ENCODE data around the gene RPS8.
"Not testable (repeated sequence)": the region's sequence is repeated elsewhere in the genome, so short reads cannot be mapped to it uniquely, and the experiment has no call there.

RPS8 gene

DNA sequence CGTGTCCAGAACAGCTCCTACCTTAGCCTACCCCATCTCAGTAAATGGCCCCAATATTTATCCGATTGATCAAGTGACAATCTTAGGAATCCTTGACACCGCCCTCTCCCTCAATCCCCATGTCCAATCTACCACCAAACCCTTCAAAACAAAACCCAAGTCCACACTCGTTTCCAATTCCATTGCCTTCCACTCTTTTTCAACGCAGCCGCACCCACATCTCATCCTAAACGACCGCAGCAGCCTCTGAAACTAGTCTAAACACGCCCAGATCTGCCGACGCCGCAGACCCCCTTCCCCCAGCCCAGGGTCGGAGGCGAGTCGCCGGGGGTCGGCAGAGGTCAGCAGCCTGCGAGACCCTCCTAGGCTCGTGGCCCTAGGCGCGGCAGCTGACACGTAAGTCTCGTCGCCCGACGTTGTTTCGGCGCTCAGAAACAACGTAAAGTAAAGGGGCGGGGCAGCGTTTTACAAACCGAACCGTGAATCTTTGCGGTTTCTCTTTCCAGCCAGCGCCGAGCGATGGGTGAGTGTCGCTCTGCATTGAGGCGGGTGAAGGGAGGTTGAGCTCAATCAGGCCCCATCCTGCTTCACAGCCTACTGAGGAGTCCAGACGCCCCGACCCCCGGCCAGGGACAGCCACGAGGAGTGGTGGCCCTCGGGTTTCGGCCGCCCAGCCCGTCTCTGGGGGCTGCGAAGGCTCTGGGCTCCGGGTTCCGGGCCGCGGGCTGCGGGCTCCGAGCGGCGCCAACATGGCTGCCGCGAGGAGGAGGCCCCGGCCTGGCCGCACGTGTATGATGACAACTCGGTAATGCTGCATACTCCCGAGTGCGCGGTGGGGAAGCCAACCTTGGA lies at the start of gene RPS8:
RPS8 (plus strand) TSS at position 463 of the 852 bp plus-strand sequence; CDS start at position 520, 57 bp downstream.
- DNase-seq (ENCODE audit: low spot score): peak; percentile 85

DNA sequence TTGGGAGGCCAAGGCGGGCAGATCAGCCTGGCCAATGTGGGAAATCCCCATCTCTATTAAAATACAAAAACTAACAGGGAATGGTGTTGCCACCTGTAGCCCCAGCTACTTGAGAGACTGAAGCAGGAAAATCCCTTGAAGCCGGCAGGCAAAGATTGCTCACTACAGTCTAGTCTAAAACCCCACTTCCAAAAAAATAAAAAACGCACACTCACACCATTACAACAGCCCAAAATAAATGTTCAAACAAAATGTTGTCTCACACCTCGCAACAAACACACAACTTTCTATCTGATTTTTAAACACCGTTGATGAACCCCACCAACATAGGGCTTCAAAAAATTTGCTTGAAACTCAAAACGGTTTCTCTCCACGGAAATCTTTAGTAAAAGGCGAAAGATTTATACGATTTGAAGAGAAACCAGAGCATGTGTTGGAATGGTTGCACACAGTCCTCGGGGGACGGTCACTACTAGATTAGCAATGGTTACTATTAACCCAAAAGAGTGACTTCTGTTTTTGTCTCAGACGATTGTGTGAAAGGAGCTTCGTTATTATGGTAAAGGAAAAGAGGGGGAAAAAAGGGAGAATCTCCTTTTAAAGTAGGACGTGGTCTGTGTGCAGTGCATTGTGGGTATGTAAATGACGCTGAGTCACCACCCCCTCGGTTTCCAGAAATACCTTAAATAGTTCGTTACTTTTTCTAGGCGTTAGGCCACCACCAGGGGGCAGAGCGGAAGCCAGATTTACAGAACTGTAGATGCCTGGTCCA lies 44.4 kb upstream of the RPS8 start, which contains the start of gene RNU5D-1:
RNU5D-1 (minus strand) TSS at position 430 of the 772 bp plus-strand sequence.
- DNase-seq (ENCODE audit: low spot score): peak; percentile 86

DNA sequence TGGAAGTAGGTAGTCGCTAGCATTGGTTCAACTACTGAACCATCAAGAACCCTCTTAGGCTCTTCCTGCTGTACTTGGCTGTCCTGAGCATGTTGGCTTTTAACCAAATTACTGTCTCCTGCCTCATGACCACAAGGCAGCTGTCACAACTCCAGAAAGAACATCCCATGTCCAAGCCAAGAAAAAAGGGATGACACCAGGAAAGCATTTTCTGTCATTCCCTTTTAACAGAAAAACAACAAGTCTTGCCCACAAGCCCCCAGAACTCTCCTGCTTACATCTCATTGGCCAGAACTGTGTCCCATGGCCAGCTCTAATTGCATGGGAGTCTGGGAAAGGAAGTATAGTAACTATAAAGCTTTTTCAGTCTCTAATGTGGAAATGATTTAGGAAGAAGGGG lies 42.0 kb upstream of the RPS8 start:
- peak; percentile 72 for DNase-seq (ENCODE audit: low spot score)

DNA sequence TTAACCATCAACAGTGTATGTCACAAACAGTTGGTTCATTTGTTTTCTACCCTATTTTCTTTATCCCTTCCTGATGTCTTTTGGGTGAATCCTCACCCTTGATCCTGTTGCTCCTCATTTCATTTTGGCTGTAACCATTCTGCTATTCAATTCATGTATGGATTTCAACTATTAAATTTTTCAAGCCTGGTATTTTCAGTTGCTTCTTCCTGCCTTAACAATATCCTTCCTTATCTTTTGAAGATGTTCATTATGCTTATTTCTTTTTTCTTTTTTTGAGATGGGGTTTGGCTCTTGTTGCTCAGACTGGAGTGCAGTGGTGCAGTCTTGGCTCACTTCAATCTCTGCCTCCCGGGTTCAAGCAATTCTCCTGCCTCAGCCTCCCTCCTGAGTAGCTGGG lies 41.6 kb upstream of the RPS8 start:
- no peak for DNase-seq (ENCODE audit: low spot score)

DNA sequence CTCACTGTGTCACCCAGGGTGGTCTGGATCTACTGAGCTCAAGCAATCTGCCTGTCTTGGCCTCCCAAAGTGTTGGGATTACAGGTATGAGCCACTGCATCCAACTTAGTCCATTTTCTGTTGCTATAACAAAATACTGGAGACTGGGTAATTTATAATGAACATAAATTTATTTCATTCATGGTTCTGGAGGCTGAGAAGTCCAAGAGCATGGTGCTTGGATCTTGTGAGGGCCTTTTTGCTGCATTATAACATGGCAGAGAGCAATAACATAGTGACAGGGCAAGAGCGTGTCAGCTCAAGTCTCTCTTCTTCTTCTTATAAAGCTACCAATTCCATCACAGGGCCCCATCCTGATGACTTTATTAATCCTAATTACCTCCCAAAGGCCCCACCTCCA lies 39.3 kb upstream of the RPS8 start:
- no peak for DNase-seq (ENCODE audit: low spot score)

DNA sequence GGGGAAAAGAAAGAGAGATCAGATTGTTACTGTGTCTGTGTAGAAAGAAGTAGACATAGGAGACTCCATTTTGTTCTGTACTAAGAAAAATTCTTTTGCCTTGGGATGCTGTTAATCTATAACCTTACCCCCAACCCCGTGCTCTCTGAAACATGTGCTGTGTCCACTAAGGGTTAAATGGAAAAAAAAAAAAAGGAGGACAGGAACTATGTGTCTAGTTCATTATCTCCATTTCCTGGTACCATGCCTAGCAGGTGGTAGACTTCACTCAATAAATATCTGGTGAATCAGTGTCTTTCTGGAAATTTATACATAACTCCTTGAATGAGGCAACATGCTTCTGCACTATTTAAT lies 36.4 kb upstream of the RPS8 start:
- not testable (repeated sequence) for DNase-seq (ENCODE audit: low spot score)

DNA sequence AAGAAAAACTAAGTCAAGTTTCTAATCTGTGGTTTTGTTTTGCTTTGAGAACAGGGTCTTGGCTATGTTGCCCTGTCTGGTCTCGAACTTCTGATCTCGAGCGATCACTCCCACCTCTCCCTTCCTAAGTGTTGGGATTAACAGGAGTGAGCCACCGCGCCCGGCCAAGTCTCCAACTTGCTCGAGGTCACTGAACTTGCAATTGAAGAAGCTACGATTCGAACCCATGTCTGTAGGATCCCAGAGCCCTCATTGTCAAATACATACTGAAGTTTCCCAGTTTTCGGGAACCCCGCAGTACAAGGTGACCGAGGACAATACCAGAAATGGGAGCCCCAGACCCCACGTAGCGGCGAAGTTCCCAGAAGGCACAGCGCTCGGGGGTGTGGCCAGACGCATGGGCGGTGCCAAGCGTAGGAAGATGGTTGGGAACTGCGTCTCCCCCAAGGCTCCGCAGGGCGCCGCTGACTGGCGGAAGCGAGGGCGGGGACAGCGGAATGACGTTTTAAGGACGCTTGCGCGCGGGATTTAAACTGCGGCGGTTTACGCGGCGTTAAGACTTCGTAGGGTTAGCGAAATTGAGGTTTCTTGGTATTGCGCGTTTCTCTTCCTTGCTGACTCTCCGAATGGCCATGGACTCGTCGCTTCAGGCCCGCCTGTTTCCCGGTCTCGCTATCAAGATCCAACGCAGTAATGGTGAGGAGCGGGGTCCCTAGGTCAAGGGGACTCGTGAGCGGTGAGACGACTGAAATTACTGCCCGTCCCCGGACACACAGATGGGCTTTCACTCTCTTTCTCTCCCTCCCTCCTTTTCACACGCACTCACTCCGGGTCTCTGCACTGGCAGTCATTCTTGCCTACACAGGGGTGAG lies 35.8 kb upstream of the RPS8 start, which contains the start of gene KIF2C:
KIF2C (plus strand) TSS at position 531 of the 872 bp plus-strand sequence; CDS start at position 627, 96 bp downstream.
- peak; percentile 97 for DNase-seq (ENCODE audit: low spot score)

DNA sequence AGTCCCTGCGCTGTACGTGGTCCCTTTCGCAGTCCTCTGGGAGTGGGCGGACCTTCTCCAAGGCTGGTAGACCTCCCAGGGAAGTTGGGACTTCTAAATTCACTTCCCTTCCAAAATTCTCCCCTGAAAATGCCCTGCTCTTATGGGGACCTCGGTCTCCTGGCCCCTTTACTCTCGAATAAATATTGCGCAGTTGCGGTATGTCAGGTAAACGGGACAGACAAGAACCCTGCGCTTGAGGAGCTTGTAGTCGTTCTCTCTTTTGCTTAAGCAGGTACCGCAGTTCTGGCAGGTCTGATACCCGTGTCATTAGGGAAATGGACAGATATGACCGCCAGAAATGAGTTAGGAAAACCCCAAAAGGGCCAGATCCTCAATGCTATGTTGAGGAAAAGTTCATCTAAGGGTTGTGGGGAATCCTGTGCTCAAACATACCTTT lies 35.1 kb upstream of the RPS8 start:
- DNase-seq (ENCODE audit: low spot score): no peak

DNA sequence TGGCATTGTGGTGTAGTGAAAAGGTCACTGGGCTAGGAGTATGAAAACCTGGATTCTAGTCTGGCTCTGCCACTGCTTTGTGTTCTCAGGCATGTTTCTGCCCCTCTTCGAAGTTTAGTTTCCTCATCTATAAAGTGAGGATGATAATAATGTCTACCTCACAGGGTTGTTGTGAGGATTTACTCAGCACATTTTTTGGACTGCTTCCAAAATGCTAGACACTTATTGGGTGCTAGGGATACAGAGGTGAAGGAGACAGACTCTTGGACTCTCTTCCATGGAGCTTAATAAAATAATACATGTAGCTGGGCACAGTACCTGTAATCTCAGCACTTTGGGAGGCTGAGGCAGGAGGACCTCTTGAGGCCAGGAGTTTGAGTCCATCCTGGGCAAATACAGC lies 32.1 kb upstream of the RPS8 start:
- no peak for DNase-seq (ENCODE audit: low spot score)

DNA sequence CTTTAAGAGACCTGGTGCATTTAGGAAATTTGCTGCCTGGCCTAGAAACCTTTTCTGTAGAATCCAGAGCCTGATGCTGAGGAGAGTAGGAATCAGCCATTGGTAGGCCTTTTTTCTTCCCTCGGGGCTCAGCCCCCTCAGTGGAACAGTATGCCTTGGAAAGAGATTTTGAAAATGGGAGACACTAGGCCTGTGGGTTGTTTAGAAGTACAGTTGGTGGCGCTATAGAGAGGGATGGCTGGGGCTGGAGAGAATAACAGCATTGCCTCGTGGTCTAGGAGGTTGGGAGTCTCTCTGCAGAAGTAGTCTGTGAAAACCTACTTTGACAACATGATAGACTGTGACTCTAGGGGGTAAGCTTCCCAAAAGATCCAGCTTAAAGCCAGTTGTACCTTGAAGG lies 27.5 kb upstream of the RPS8 start:
- no peak for DNase-seq (ENCODE audit: low spot score)

DNA sequence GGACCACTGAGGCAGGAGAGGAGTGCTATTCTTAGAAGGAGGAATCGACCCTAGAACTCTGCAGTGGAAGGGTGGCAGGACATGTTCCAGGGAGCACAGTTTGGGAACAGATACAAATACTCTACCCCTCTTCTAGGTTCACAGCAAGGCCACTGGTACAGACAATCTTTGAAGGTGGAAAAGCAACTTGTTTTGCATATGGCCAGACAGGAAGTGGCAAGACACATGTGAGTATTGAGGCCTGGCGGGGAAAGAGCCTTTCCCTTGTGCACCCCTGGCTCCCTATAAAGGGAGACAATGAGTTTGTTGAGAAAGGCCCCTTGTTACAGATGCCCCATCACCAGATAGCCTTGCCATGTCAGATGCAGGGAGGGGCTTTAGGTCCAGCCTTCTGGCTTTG lies 17.9 kb upstream of the RPS8 start:
- no peak for DNase-seq (ENCODE audit: low spot score)

DNA sequence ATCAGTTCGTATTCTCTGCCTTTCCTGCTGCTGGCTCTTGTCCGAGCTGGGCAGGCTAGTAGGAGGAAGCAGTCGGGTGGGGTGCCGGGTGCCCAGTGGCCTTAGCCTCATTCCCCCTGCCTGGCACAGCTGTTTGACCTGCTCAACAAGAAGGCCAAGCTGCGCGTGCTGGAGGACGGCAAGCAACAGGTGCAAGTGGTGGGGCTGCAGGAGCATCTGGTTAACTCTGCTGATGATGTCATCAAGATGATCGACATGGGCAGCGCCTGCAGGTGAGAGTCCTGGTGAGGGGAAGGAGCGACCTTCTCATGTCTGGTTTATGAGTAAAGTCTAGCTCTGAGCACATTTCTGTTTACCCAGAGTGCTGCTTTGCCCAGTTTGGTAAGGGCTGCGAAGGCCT lies 16.3 kb upstream of the RPS8 start:
- no peak for DNase-seq (ENCODE audit: low spot score)

DNA sequence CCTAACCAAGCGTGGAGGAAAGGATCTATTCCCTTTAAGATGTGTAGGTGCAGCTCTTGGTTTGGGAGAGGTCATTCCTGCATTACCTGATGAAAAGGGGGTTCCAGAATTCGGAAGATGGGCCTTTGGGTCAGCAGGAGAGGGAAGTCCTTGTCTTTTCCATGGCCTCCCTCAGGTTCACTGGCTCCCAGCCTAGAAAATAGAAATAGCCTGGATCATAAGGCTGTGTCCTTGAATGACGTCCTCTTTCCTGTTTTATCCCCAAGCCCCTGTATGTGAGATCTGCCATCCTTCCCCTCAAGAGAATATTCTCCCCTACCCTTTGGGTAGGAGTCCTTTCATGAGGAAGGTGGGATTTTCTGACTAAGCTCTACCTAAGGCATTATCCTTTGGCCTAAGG lies 14.5 kb upstream of the RPS8 start:
- no peak for DNase-seq (ENCODE audit: low spot score)

DNA sequence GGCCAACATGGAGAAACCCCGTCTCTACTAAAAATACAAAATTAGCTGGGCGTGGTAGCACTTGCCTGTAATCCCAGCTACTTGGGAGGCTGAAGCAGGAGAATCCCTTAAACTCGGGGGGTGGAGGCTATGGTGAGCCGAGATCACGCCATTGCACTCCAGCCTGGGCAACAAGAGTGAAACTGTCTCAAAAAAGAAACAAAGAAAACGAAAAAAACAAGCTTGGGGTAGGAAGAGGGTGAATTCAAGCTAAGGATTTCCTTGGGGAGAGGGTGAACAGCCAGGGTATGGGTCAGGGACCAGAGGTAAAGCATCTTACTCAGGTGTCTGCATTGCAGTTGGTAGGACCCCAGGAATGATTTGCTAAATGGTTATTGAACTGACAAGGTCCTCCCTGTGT lies 8.9 kb upstream of the RPS8 start:
- not testable (repeated sequence) for DNase-seq (ENCODE audit: low spot score)

DNA sequence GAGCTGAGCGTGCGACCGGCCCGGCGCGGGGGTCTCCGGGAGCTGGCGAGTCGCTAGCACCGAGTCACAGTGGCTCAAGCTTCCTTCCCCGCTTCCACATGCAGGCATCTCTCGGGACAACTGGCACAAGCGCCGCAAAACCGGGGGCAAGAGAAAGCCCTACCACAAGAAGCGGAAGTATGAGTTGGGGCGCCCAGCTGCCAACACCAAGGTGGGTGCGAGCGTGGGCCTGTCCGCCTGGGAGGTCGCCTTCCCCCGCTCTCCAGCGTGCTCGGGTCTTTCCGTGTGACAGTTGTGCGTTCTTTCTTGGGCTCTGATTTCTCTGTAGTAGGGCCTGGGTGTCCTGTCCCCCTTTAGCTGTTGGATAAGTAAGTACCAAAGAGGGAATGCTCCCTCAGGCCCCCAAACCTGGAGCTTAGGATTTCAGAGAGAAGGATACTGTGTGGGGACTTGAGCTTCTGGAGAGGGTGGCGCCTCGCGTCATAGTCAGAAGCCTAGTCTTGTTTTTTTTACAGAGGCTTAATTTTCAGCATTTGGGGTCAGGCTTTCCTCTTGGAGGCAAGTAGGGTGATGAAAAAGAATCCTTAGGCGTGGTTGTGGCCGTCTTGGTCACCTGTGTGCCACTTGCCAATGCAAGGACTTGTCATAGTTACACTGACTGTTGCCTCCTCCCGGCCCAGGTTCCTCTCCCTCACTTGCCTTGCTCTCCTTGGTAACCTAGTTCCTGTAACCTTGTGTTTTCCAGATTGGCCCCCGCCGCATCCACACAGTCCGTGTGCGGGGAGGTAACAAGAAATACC lies 790 bp downstream of the RPS8 start:
- peak; percentile 34 for DNase-seq (ENCODE audit: low spot score)

DNA sequence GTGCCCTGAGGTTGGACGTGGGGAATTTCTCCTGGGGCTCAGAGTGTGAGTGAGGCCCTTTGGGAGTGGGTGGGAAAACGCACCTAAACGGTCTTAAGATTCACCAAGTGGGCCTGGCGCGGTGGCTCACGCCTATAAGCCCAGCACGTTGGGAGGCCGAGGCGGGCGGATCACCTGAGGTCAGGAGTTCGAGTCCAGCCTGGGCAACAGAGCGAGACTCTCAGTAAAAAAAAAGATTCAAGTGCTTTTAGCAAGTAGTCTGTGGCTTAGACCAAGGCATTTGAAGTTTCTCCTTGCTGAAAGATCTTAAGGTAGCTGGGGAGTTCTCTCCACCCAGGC lies 1.4 kb downstream of the RPS8 start:
- DNase-seq (ENCODE audit: low spot score): no peak

DNA sequence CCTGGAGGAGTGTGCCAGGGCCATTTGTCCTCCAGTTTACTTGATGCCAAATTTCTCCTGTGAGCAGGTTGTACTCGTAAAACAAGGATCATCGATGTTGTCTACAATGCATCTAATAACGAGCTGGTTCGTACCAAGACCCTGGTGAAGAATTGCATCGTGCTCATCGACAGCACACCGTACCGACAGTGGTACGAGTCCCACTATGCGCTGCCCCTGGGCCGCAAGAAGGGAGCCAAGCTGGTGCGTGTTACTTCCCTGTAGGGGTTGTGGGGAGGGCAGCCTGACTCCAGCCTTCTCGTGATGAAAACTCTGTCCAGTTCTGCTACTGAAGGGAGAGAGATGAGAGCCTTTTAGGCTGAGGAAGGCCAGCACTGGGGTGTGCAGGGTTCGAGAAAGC lies 2.2 kb downstream of the RPS8 start:
- no peak for DNase-seq (ENCODE audit: low spot score)

DNA sequence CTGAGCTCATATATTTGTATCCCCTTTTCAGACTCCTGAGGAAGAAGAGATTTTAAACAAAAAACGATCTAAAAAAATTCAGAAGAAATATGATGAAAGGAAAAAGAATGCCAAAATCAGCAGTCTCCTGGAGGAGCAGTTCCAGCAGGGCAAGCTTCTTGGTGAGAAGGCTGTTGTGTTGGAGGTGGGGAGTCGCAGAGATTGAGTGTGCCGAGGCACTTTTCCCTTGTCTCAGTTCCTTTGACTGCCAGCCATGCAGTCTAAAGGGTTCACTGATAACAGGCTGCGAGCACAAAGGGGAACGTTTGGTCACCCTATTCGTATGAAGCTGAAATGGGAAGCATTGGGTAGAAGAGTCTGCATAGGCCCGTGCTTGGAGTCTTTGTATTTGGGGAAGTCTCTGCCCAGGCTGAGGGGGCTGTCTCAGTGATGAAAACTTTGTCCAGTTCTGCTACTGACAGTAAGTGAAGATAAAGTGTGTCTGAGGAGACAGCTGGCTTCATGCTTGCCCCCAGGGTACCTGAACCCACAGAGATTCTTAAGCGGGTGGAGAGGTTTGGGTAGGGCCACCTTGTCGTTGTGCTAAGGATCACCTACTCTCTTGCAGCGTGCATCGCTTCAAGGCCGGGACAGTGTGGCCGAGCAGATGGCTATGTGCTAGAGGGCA lies 2.8 kb downstream of the RPS8 start:
- DNase-seq (ENCODE audit: low spot score): no peak

DNA sequence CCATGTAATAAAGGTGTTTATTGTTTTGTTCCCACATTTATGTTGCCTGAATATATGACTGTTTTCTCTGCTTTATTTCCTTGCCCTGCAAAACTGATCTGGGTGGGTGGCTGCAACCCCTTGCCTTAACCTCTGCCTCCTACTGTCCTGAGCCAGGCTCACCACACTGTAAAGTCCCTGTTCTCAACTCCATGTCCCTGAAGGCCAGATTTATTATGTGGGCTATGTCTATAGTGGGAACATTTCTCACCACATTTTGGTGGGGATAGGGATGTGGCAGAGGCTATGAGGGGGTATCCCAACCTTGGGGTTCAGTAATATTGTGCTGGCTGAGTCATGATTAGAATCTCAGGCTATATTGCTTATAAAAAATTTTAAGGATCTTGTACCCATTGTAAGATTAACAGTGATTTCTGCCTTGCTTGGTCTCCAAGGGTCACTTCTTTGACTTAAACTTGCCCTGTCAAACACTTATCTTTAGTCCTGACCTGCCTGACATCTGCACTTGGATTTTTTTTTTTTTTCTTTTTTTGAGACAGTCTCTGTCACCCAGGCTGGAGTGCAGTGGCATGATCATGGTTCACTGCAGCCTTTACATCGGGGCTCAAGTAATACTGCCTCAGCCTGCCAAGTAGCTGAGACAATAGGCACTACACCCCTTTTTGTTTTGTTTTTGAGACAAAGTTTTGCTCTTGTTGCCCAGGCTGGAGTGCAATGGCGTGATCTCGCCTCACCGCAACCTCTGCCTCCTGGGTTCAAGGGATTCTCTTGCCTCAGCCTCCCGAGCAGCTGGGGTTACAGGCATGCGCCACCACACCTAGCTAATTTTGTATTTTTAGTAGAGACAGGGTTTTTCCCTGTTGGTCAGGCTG lies 3.6 kb downstream of the RPS8 start:
- no peak for DNase-seq (ENCODE audit: low spot score)

DNA sequence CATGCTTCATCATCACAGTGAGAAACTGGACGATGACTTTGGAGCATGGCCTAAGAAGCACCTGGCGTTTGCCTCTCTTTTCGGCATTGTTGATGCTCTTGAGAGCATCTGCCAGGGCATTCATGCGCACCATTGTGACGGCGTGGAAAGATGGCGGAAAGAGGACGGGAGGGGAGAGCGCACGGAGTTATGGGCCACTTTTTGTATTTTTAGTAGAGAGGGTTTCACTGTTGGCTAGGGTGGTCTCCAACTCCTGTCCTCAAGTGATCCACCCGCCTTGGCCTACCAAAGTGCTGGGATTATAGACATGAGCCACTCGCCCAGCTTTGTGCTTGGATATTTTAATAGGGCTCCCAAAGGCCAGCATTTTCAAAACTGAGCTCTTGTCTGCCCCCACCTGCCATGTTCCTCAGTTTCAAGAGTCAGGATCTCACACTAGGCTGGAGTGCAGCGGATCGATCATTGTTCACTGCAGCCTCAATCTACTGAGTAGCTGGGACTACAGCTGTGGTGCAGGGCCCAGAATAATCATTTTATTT lies 5.3 kb downstream of the RPS8 start:
- DNase-seq (ENCODE audit: low spot score): no peak
